Measurements from ENCODE around the gene DGKI. TPM values are rescaled to one million over a fixed set of nuclear protein-coding genes. Genes with fewer than 3 reads are reported as not detected.

Gene DGKI
- polyA plus RNA-seq, 2 of the 4 experiments (the other 2 are of a cell fraction) = 0.05 to 0.08 TPM

GRCh38 chr7:137829337-137829992, 17.3 kb downstream of the DGKI start (continued):
- TF ChIP-seq REST (IDR thresholded peaks at IDR 0.05) (no peak), RAD21 (conservative IDR thresholded peaks at IDR 0.05 in 1 of 2, IDR thresholded peaks at IDR 0.05 in 1 of 2) (no peak), FOSB (CRISPR knock-in tag; IDR thresholded peaks at IDR 0.05) (no peak), HEYL (CRISPR knock-in tag; IDR thresholded peaks at IDR 0.05) (no peak)

GRCh38 chr7:137828456-137828855, 18.3 kb downstream of the DGKI start:
- H3K4me2 ChIP-seq = no peak overlapping the region
- 3% methylated on average over 1 of the region's 1 CpG for WGBS (ENCODE audit: missing lambda C conversion rate)
- no peaks in the 10 kb centered on the region for H3K4me1 ChIP-seq
- POLR2A ChIA-PET = no interaction called here
- TF ChIP-seq TFCP2L1 (CRISPR knock-in tag; IDR thresholded peaks at IDR 0.05) (no peak), PBX3 (IDR thresholded peaks at IDR 0.05) (no peak), USF2 (IDR thresholded peaks at IDR 0.05) (no peak), HDAC2 (IDR thresholded peaks at IDR 0.05) (no peak), RCOR1 (IDR thresholded peaks at IDR 0.05; ENCODE audit: low read depth, low read length) (no peak), JUNB (IDR thresholded peaks at IDR 0.05) (no peak), RNF2 (IDR thresholded peaks at IDR 0.05; ENCODE audit: borderline replicate concordance, low read depth) (no peak), ESRRA (IDR thresholded peaks at IDR 0.05; ENCODE audit: borderline replicate concordance, low read length) (no peak), CTCF (IDR thresholded peaks at IDR 0.05) (no peak), E2F6 (IDR thresholded peaks at IDR 0.05; ENCODE audit: borderline replicate concordance, low read depth) (no peak), HOXB5 (CRISPR knock-in tag; IDR thresholded peaks at IDR 0.05) (no peak), MYC (IDR thresholded peaks at IDR 0.05; ENCODE audit: borderline replicate concordance, low read length) (no peak), FOXS1 (CRISPR knock-in tag; IDR thresholded peaks at IDR 0.05) (no peak), HOXA7 (CRISPR knock-in tag; IDR thresholded peaks at IDR 0.05) (no peak), ZSCAN20 (CRISPR knock-in tag; IDR thresholded peaks at IDR 0.05) (no peak), MAFK (IDR thresholded peaks at IDR 0.05; ENCODE audit: partially characterized antibody) (no peak)
- H3K27ac ChIP-seq = no peak overlapping the region
- FAIRE-seq (no peak), ATAC-seq (no peak), DNase-seq (ENCODE audit: low read depth in 1 of 2, low spot score in 1 of 2) (no peak)
- no peak overlapping the region for H3K4me3 ChIP-seq
- CTCF ChIA-PET = interaction anchor here (0.9 to 1.2 kb wide), 2 partner anchors 12 to 172 kb away, joined by 4 read pairs; no protein-coding TSS in a partner anchor
- H3K9me3 ChIP-seq = peaks cover 11% of the 10 kb centered on the region
